IMR-90 (cell line): ENCODE measurements around the gene SLC39A3. TPM values are rescaled to one million over a fixed set of nuclear protein-coding genes. Genes with fewer than 3 reads are reported as not detected.

Experiments used
- ATAC-seq: fragments of 200-7000 bp; cut with Tn5 transposase; 2 replicates; pipeline ENCODE4 v1.9.1; 2020; ENCODE audit warnings: low read depth, mild to moderate bottlenecking, moderate library complexity
- BruUV-seq: library from RNA; stranded (reverse); fragments of 400-500 nt; replicated peaks from 2 replicates; lab custom pipeline; 2021; lab: Mats Ljungman, UMichigan
- CTCF ChIA-PET: fragments of 300-600 bp; formaldehyde crosslinking; extraction: SDS; loops from one replicate; lab custom pipeline; 2021; ENCODE audit warnings: antibody characterized with exemption; lab: Yijun Ruan, JAX
- POLR2A ChIA-PET: fragments of 300-600 bp; sonication (Branson Sonifier 250); formaldehyde crosslinking; loops from one replicate; lab custom pipeline; 2022; ENCODE audit warnings: antibody characterized with exemption; ENCODE audit not compliant: unreplicated experiment; lab: Charles Lee
- DNase-seq: peaks from one replicate; pipeline ENCODE4 v3.0.0; 2013
- H2AFZ ChIP-seq: replicated peaks from 2 replicates; pipeline ENCODE3; 2013; ENCODE audit warnings: low read length, mild to moderate bottlenecking; ENCODE audit not compliant: poor library complexity
- H2AK5ac ChIP-seq: 2 replicates; pipeline ENCODE4 v1.6.1; 2013; ENCODE audit warnings: low read depth, low read length, inconsistent platforms
- H2AK9ac ChIP-seq: replicated peaks from 2 replicates; pipeline ENCODE3; 2013; ENCODE audit warnings: mild to moderate bottlenecking, low read depth, low read length, moderate library complexity; ENCODE audit not compliant: poor library complexity
- H2BK120ac ChIP-seq: 2 replicates; pipeline ENCODE4 v1.6.1; 2013; ENCODE audit warnings: low read depth, low read length, inconsistent platforms
- H2BK15ac ChIP-seq: 3 replicates; pipeline ENCODE4 v1.6.1; 2013; ENCODE audit warnings: low read depth, low read length, inconsistent platforms
- H2BK20ac ChIP-seq: 2 replicates; pipeline ENCODE4 v1.6.1; 2013; ENCODE audit warnings: low read depth, mild to moderate bottlenecking, inconsistent platforms, low read length, moderate library complexity
- H2BK5ac ChIP-seq: 2 replicates; pipeline ENCODE4 v1.6.1; 2013; ENCODE audit warnings: mild to moderate bottlenecking, low read depth, low read length, inconsistent platforms; ENCODE audit not compliant: poor library complexity, severe bottlenecking
- H3K14ac ChIP-seq: replicated peaks from 2 replicates; pipeline ENCODE4 v1.6.1; 2013; ENCODE audit warnings: low read depth, low read length, inconsistent platforms
- H3K18ac ChIP-seq: 2 replicates; pipeline ENCODE4 v1.6.1; 2013; ENCODE audit warnings: low read depth, low read length, control low read depth
- H3K23ac ChIP-seq: 2 replicates; pipeline ENCODE4 v1.6.1; 2013; ENCODE audit warnings: low read depth, low read length, inconsistent platforms
- H3K27ac ChIP-seq: 2 replicates; pipeline ENCODE4 v1.5.1; 2013; ENCODE audit warnings: mild to moderate bottlenecking, control low read depth, low read length; ENCODE audit not compliant: insufficient read depth
- H3K27me3 ChIP-seq: 2 replicates; pipeline ENCODE4 v1.6.1; 2013; ENCODE audit warnings: low read length; ENCODE audit not compliant: control insufficient read depth, insufficient read depth
- H3K36me3 ChIP-seq: 2 replicates; pipeline ENCODE4 v1.6.1; 2013; ENCODE audit warnings: low read length, mixed read lengths; ENCODE audit not compliant: control insufficient read depth, insufficient read depth
- H3K4ac ChIP-seq: 2 replicates; pipeline ENCODE4 v1.6.1; 2013; ENCODE audit warnings: low read depth, low read length, inconsistent platforms
- H3K4me1 ChIP-seq: 2 replicates; pipeline ENCODE4 v1.6.1; 2013; ENCODE audit warnings: low read length, mixed read lengths; ENCODE audit not compliant: control insufficient read depth, insufficient read depth
- H3K4me2 ChIP-seq: 2 replicates; pipeline ENCODE4 v1.6.1; 2013; ENCODE audit warnings: low read depth, mild to moderate bottlenecking, control low read depth, low read length, moderate library complexity
- H3K4me3 ChIP-seq: 2 replicates; pipeline ENCODE4 v1.5.1; 2013; ENCODE audit warnings: low read depth, mild to moderate bottlenecking, control low read depth, low read length, moderate library complexity; ENCODE audit not compliant: insufficient read depth
- H3K56ac ChIP-seq: 2 replicates; pipeline ENCODE4 v1.6.1; 2013; ENCODE audit warnings: low read length, inconsistent platforms; ENCODE audit not compliant: insufficient read depth; ENCODE audit errors: extremely low read depth
- H3K79me1 ChIP-seq, 2 experiments: 2 replicates each; pipeline ENCODE4 v1.6.1; 2013; ENCODE audit warnings: low read length in 2 of 2, inconsistent platforms in 1 of 2, low read depth in 1 of 2
- H3K9ac ChIP-seq: 2 replicates; pipeline ENCODE4 v1.6.1; 2013; ENCODE audit warnings: low read depth, low read length, control low read depth
- H3K9me1 ChIP-seq: 2 replicates; pipeline ENCODE4 v1.6.1; 2013; ENCODE audit warnings: low read length, inconsistent platforms; ENCODE audit not compliant: insufficient read depth
- H3K9me3 ChIP-seq: 2 replicates; pipeline ENCODE4 v1.6.1; 2013; ENCODE audit warnings: low read length; ENCODE audit not compliant: control insufficient read depth, insufficient read depth
- H4K20me1 ChIP-seq: 2 replicates; pipeline ENCODE4 v1.6.1; 2013; ENCODE audit warnings: low read length, inconsistent platforms; ENCODE audit not compliant: insufficient read depth
- H4K5ac ChIP-seq: 2 replicates; pipeline ENCODE4 v1.6.1; 2013; ENCODE audit warnings: mild to moderate bottlenecking, low read depth, low read length, control low read depth
- H4K8ac ChIP-seq, 2 experiments: 2 replicates each; pipeline ENCODE4 v1.6.1; 2013; ENCODE audit warnings: low read depth in 2 of 2, low read length in 2 of 2, control low read depth in 1 of 2, inconsistent platforms in 1 of 2
- H4K91ac ChIP-seq: 2 replicates; pipeline ENCODE4 v1.6.1; 2013; ENCODE audit warnings: low read depth, low read length, inconsistent platforms; ENCODE audit not compliant: insufficient read depth
- BHLHE40 ChIP-seq: fragments of 150-350 bp; IDR thresholded peaks from 2 replicates; pipeline ENCODE4 v1.6.1; 2016; ENCODE audit warnings: mild to moderate bottlenecking, low read depth, low read length
- CEBPB ChIP-seq: IDR thresholded peaks from 2 replicates; pipeline ENCODE4 v1.6.1; 2012; ENCODE audit warnings: low read depth, low read length, improper control_type of control experiment
- CHD1 ChIP-seq: IDR thresholded peaks from 2 replicates; pipeline ENCODE4 v1.6.1; 2012; ENCODE audit warnings: low read depth, low read length, improper control_type of control experiment
- CTCF ChIP-seq: conservative IDR thresholded peaks from 2 replicates; pipeline ENCODE4 v1.5.1; 2012; ENCODE audit warnings: mild to moderate bottlenecking, low read depth, low read length, improper control_type of control experiment
- ELK1 ChIP-seq: fragments of 150-350 bp; IDR thresholded peaks from 2 replicates; pipeline ENCODE4 v1.6.1; 2016; ENCODE audit warnings: low read depth, mild to moderate bottlenecking, low read length, moderate library complexity, borderline replicate concordance
- FOS ChIP-seq: fragments of 150-350 bp; IDR thresholded peaks from 2 replicates; pipeline ENCODE4 v1.6.1; 2016; ENCODE audit warnings: low read depth, low read length
- MAFK ChIP-seq: IDR thresholded peaks from 2 replicates; pipeline ENCODE4 v1.6.1; 2012; ENCODE audit warnings: low read depth, low read length, improper control_type of control experiment
- MAZ ChIP-seq: IDR thresholded peaks from 2 replicates; pipeline ENCODE4 v1.6.1; 2012; ENCODE audit warnings: low read depth, mild to moderate bottlenecking, low read length, improper control_type of control experiment, moderate library complexity, borderline replicate concordance
- MXI1 ChIP-seq: IDR thresholded peaks from 2 replicates; pipeline ENCODE4 v1.6.1; 2012; ENCODE audit warnings: low read depth, mild to moderate bottlenecking, low read length, moderate library complexity, borderline replicate concordance
- NFE2L2 ChIP-seq: fragments of 150-350 bp; IDR thresholded peaks from 2 replicates; pipeline ENCODE4 v1.6.1; 2016; ENCODE audit warnings: low read depth, mild to moderate bottlenecking, low read length
- POLR2A ChIP-seq: IDR thresholded peaks from 2 replicates; pipeline ENCODE4 v1.6.1; 2012; ENCODE audit warnings: mild to moderate bottlenecking, low read depth, low read length
- RAD21 ChIP-seq: IDR thresholded peaks from 2 replicates; pipeline ENCODE4 v1.6.1; 2012; ENCODE audit warnings: low read length, improper control_type of control experiment
- RCOR1 ChIP-seq: IDR thresholded peaks from 2 replicates; pipeline ENCODE4 v1.6.1; 2012; ENCODE audit warnings: mild to moderate bottlenecking, low read length, improper control_type of control experiment; ENCODE audit not compliant: insufficient replicate concordance
- RFX5 ChIP-seq: IDR thresholded peaks from 2 replicates; pipeline ENCODE4 v1.8.0; 2012; ENCODE audit warnings: low read depth, mild to moderate bottlenecking, low read length, moderate library complexity
- SMC3 ChIP-seq: fragments of 150-350 bp; IDR thresholded peaks from 2 replicates; pipeline ENCODE4 v1.6.1; 2016; ENCODE audit warnings: low read depth, mild to moderate bottlenecking, antibody characterized with exemption, low read length, moderate library complexity
- WGBS, 2 experiments: methylation state at CpG; one replicate each; pipeline versions ENCODE4 v1.1.5 to v1.1.7; 2013; ENCODE audit warnings: missing lambda C conversion rate in 2 of 2; ENCODE audit not compliant: insufficient read length in 1 of 2; ENCODE audit errors: extremely low coverage in 2 of 2; 5-methylcytosine and 5-hydroxymethylcytosine counted together
- dilution Hi-C: fragments of 300-500 bp; cut with HindIII; formaldehyde crosslinking; loops from one replicate; pipeline ENCODE4 v1.14.3; 2018; ENCODE audit warnings: low sequenced_read_pairs; ENCODE audit not compliant: unreplicated experiment
- in situ Hi-C: fragments of 300-500 bp; cut with MboI; formaldehyde crosslinking; loops from 3 replicates; pipeline ENCODE4 v1.14.3; 2019; ENCODE audit warnings: low sequenced_read_pairs, inconsistent platforms, mixed read lengths
- intact Hi-C: fragments of 100-400 bp; cut with micrococcal nuclease; formaldehyde crosslinking; loops from 2 replicates; pipeline ENCODE4 v1.10.0; 2022
- polyA plus RNA-seq, 3 experiments: library from polyadenylated mRNA; depleted of rRNA; stranded (reverse); fragments of >200 nt; gene quantifications; 2 replicates each; pipeline ENCODE4 v1.2.3, GENCODE V29; 2012; ENCODE audit warnings: low replicate concordance in 1 of 3
- total RNA-seq: library from RNA; depleted of rRNA; stranded (reverse); fragments of >200 nt; gene quantifications from 2 replicates; pipeline ENCODE4 v1.2.3, GENCODE V29; 2012
- TF ChIP-seq, protein P1 (sequence below): fragments of 150-350 bp; IDR thresholded peaks from 2 replicates; pipeline ENCODE4 v1.6.1; 2017; ENCODE audit warnings: mild to moderate bottlenecking, antibody characterized with exemption, low read length, low read depth

The SLC39A3 gene
- total and polyA plus RNA-seq, 2 of the 4 experiments (the other 2 are of a cell fraction) = 12.4 to 38.2 TPM

GRCh38 chr19:2723345-2723715 lies 16.5 kb downstream of the SLC39A3 start:
- Histone ChIP-seq H3K4me2 (no peak overlapping the region), H3K4me1 (peaks cover 17% of the 10 kb centered on the region), H3K56ac (no peak overlapping the region), H3K36me3 (no peaks in the 10 kb centered on the region), H3K4ac (peak overlapping the region; percentile 90), H4K5ac (no peak overlapping the region), H2BK5ac (peak overlapping the region; percentile 61), H2BK120ac (peak overlapping the region; percentile 80), H4K20me1 (no peaks in the 10 kb centered on the region; the same call in 1 of the 2 replicates), H3K79me1 (peaks cover 0 to 10% of the 10 kb centered on the region in 2 experiments; a peak in 1 of 4 replicates), H3K23ac (no peak overlapping the region), H3K14ac (no peak overlapping the region), H3K18ac (no peak overlapping the region), H3K9me1 (peaks cover 7% of the 10 kb centered on the region; the same call in 1 of the 2 replicates), H3K9ac (no peak overlapping the region), H2AFZ (peak overlapping the region; percentile 92), H4K91ac (peak overlapping the region; percentile 81), H2AK9ac (peak overlapping the region; percentile 96), H3K9me3 (no peaks in the 10 kb centered on the region), H4K8ac (peak overlapping the region; percentile 14 to 81; a peak in 1 of 4 replicates), H2BK20ac (peak overlapping the region; percentile 79; the same call in 1 of the 2 replicates), H2BK15ac (no peak overlapping the region), H3K27me3 (peaks cover 14% of the 10 kb centered on the region), H3K27ac (peak overlapping the region; percentile 4; the same call in 1 of the 2 replicates), H2AK5ac (peak overlapping the region; percentile 73), H3K4me3 (no peak overlapping the region)
- TF ChIP-seq FOS = no peak
- no peak for TF ChIP-seq MAFK
- TF ChIP-seq CEBPB = no peak
- no peak; the same call in 1 of the 2 replicates for TF ChIP-seq POLR2A
- TF ChIP-seq SMC3 = no peak
- TF ChIP-seq MXI1 = no peak
- TF ChIP-seq CTCF = no peak
- no peak for TF ChIP-seq NFE2L2
- no peak for TF ChIP-seq RAD21
- no peak for TF ChIP-seq BHLHE40
- TF ChIP-seq, protein P1, sequence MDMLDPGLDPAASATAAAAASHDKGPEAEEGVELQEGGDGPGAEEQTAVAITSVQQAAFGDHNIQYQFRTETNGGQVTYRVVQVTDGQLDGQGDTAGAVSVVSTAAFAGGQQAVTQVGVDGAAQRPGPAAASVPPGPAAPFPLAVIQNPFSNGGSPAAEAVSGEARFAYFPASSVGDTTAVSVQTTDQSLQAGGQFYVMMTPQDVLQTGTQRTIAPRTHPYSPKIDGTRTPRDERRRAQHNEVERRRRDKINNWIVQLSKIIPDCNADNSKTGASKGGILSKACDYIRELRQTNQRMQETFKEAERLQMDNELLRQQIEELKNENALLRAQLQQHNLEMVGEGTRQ = no peak
- TF ChIP-seq RFX5 = no peak
- TF ChIP-seq CHD1 = no peak
- TF ChIP-seq MAZ = no peak
- no peak for TF ChIP-seq ELK1
- TF ChIP-seq RCOR1 = no peak
- DNase-seq (no peak), ATAC-seq (no peak)
- 65% methylated on average over 3 of the region's 13 CpGs; no CpG with 5 or more reads in 1 of the 2 experiments for WGBS, 2 experiments
- ChIA-PET POLR2A (no interaction called here), CTCF (interaction anchor here (0.8 to 1.4 kb wide), 3 partner anchors 61 to 406 kb away, joined by 3 read pairs; no protein-coding TSS in a partner anchor)
- intact Hi-C loops (no loop called here), dilution Hi-C loops (no loop called here), in situ Hi-C loops (no loop called here)
- no TSS peak for BruUV-seq
